Transverse colon (tissue), 4 donors: ENCODE results near the gene AP5S1. TPM values are rescaled to one million over a fixed set of nuclear protein-coding genes. Genes with fewer than 3 reads are reported as not detected.

Source experiments
- DNase-seq: peaks from one replicate; pipeline ENCODE4 v3.0.0-alpha.2; 2019
- H3K27ac ChIP-seq, 4 donors: fragments of 200-600 bp; sonication (generic); 2 replicates each; pipeline ENCODE4 v1.5.1; 2016 to 2018; ENCODE audit warnings: inconsistent platforms in 4 of 4
- H3K27me3 ChIP-seq: fragments of 200-600 bp; sonication (generic); 2 replicates; pipeline ENCODE4 v1.5.1; 2017; ENCODE audit warnings: inconsistent platforms
- H3K36me3 ChIP-seq, 4 donors: fragments of 200-600 bp; sonication (generic); 2 replicates each; pipeline ENCODE4 v1.5.1; 2017 to 2019; ENCODE audit warnings: inconsistent platforms in 4 of 4
- H3K4me1 ChIP-seq, 4 donors: fragments of 200-600 bp; sonication (generic); 2 replicates each; pipeline ENCODE4 v1.5.1; 2017 to 2020; ENCODE audit warnings: inconsistent platforms in 4 of 4
- H3K4me3 ChIP-seq, 4 donors: fragments of 200-600 bp; sonication (generic); 1 replicate in 1 of 4; 2 replicates in 3 of 4; pipeline versions ENCODE4 v1.5.1 to v1.6.1; 2017 to 2019; ENCODE audit warnings: inconsistent platforms in 4 of 4
- H3K9me3 ChIP-seq, 2 donors: fragments of 200-600 bp; sonication (generic); 2 replicates each; pipeline ENCODE4 v1.5.1; 2017 to 2019; ENCODE audit warnings: inconsistent platforms in 2 of 2
- EP300 ChIP-seq: sonication (generic); formaldehyde crosslinking; IDR thresholded peaks from one replicate; pipeline ENCODE4 v1.6.1; 2017; ENCODE audit warnings: antibody characterized with exemption, low read depth
- POLR2A ChIP-seq: fragments of 450-650 bp; IDR thresholded peaks from one replicate; pipeline ENCODE4 v1.6.1; 2016; ENCODE audit warnings: antibody characterized with exemption, mild to moderate bottlenecking, moderate library complexity
- POLR2AphosphoS5 ChIP-seq, 3 donors: sonication (generic); formaldehyde crosslinking; IDR thresholded peaks; one replicate each; pipeline ENCODE4 v1.6.1; 2016; ENCODE audit warnings: antibody characterized with exemption in 3 of 3
- WGBS, 2 donors: methylation state at CpG; one replicate each; pipeline ENCODE4 v1.1.5; 2018; ENCODE audit warnings: low coverage in 1 of 2; 5-methylcytosine and 5-hydroxymethylcytosine counted together
- in situ Hi-C, 4 donors: fragments of 200-750 bp; cut with MboI; loops; one replicate each; pipeline versions ENCODE4 v1.15.0 to v1.15.1; 2017; ENCODE audit warnings: low sequenced_read_pairs in 3 of 4, low pct_ligation_motif_present in 1 of 4, low pct_unique_long_range_greater_than_20kb in 1 of 4
- intact Hi-C: fragments of 100-400 bp; cut with DNase I; formaldehyde crosslinking; loops from one replicate; pipeline ENCODE4 v1.15.1; 2023; ENCODE audit warnings: low total_unique reads
- total RNA-seq, 4 donors: library from RNA; depleted of rRNA; stranded (reverse); fragments of >200 nt; gene quantifications; one replicate each; pipeline ENCODE4 v1.1.0, GENCODE V29; 2016
- TF ChIP-seq, protein P1 (sequence below), 5 experiments: fragments of 200-600 bp in 3 of 5; fragments of 450-650 bp in 2 of 5; sonication (generic) in 3 of 5; IDR thresholded peaks; 1 replicate in 2 of 5; 2 replicates in 3 of 5; pipeline ENCODE4 v1.5.1; 2016 to 2017; ENCODE audit warnings: antibody characterized with exemption in 5 of 5, inconsistent platforms in 3 of 5, mild to moderate bottlenecking in 2 of 5, moderate library complexity in 1 of 5

AP5S1 gene
- total RNA-seq, 4 donors from 2014 or later, result 9.1 to 38.5 (median 17.0) TPM

GRCh38 chr20:3803289-3803688 is 17.1 kb upstream of the AP5S1 start:
- intact Hi-C loops (no loop called here), in situ Hi-C loops (no loop called here)
- DNase-seq, result no peak
- 96% methylated on average over 13 of the region's 14 CpGs; no CpG with 5 or more reads in 1 of the 2 donors for WGBS, 2 donors
- peaks cover 0 to 12% (median 0%) of the 10 kb centered on the region in 4 donors for H3K36me3 ChIP-seq
- no peak overlapping the region for H3K4me3 ChIP-seq
- H3K9me3 ChIP-seq, result no peaks in the 10 kb centered on the region
- no peak for TF ChIP-seq EP300
- TF ChIP-seq POLR2AphosphoS5 (IDR thresholded peaks at IDR 0.05), result no peak
- TF ChIP-seq, protein P1, sequence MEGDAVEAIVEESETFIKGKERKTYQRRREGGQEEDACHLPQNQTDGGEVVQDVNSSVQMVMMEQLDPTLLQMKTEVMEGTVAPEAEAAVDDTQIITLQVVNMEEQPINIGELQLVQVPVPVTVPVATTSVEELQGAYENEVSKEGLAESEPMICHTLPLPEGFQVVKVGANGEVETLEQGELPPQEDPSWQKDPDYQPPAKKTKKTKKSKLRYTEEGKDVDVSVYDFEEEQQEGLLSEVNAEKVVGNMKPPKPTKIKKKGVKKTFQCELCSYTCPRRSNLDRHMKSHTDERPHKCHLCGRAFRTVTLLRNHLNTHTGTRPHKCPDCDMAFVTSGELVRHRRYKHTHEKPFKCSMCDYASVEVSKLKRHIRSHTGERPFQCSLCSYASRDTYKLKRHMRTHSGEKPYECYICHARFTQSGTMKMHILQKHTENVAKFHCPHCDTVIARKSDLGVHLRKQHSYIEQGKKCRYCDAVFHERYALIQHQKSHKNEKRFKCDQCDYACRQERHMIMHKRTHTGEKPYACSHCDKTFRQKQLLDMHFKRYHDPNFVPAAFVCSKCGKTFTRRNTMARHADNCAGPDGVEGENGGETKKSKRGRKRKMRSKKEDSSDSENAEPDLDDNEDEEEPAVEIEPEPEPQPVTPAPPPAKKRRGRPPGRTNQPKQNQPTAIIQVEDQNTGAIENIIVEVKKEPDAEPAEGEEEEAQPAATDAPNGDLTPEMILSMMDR (IDR thresholded peaks at IDR 0.05), result no peak
- TF ChIP-seq POLR2A, result no peak
- no peak overlapping the region for H3K27ac ChIP-seq
- no peaks in the 10 kb centered on the region for H3K27me3 ChIP-seq
- peaks cover 28 to 58% (median 47%) of the 10 kb centered on the region in 4 donors for H3K4me1 ChIP-seq

GRCh38 chr20:3803854-3804253 is 16.5 kb upstream of the AP5S1 start:
- Histone ChIP-seq H3K27me3 (no peaks in the 10 kb centered on the region), H3K4me1 (peaks cover 30 to 58% (median 47%) of the 10 kb centered on the region in 4 donors), H3K36me3 (peaks cover 0 to 12% (median 0%) of the 10 kb centered on the region in 4 donors), H3K27ac (no peak overlapping the region), H3K4me3 (no peak overlapping the region), H3K9me3 (no peaks in the 10 kb centered on the region)
- in situ Hi-C loops (no loop called here), intact Hi-C loops (no loop called here)
- TF ChIP-seq, protein P1 (IDR thresholded peaks at IDR 0.05), result no peak
- TF ChIP-seq POLR2AphosphoS5 (IDR thresholded peaks at IDR 0.05) (no peak), POLR2A (no peak), EP300 (no peak)
- DNase-seq, result no peak
- 50 to 94% methylated on average over 1 to 6 of the region's 6 CpGs for WGBS, 2 donors

DNA sequence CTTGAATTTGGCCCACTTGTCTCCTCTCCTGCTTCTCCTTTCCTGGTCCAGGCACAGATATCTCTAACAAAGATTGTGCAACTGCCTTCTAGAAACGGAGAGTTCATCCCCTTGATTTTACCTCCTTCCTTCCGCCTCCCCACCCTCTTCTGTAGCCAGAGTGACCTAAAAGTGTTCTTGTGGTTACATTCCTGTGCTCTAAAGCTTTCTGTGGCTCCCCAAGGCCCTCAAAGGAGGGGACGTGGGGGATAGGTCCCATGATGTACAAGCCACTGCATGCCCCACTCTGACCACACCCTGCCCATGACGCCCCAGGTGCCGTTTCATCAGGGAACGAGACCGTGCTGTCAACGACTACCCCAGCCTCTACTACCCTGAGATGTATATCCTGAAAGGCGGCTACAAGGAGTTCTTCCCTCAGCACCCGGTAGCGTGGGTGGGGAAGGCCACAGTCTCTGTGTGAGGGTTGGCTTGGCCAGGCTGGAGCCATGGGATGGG is 16.0 kb upstream of the AP5S1 start:
- no peaks in the 10 kb centered on the region for H3K9me3 ChIP-seq
- no peak for TF ChIP-seq POLR2AphosphoS5 (IDR thresholded peaks at IDR 0.05)
- TF ChIP-seq, protein P1 (IDR thresholded peaks at IDR 0.05), result no peak
- TF ChIP-seq EP300, result no peak
- TF ChIP-seq POLR2A, result no peak
- H3K27me3 ChIP-seq, result no peaks in the 10 kb centered on the region
- H3K27ac ChIP-seq, result peak overlapping the region; percentile 96 to 97 (median 96)
- no peak overlapping the region for H3K4me3 ChIP-seq
- no peak for DNase-seq
- in situ Hi-C loops (no loop called here), intact Hi-C loops (no loop called here)
- 70 to 83% methylated on average over 2 to 11 of the region's 11 CpGs for WGBS, 2 donors
- H3K36me3 ChIP-seq, result peaks cover 0 to 12% (median 0%) of the 10 kb centered on the region in 4 donors
- peaks cover 27 to 56% (median 44%) of the 10 kb centered on the region in 4 donors for H3K4me1 ChIP-seq

DNA sequence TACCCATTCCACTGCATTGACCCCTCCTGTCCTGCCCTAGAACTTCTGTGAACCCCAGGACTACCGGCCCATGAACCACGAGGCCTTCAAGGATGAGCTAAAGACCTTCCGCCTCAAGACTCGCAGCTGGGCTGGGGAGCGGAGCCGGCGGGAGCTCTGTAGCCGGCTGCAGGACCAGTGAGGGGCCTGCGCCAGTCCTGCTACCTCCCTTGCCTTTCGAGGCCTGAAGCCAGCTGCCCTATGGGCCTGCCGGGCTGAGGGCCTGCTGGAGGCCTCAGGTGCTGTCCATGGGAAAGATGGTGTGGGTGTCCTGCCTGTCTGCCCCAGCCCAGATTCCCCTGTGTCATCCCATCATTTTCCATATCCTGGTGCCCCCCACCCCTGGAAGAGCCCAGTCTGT is 15.6 kb upstream of the AP5S1 start:
- DNase-seq, result no peak
- Histone ChIP-seq H3K27ac (peak overlapping the region; percentile 96 to 97 (median 96)), H3K27me3 (no peaks in the 10 kb centered on the region), H3K4me1 (peaks cover 26 to 54% (median 43%) of the 10 kb centered on the region in 4 donors), H3K9me3 (no peaks in the 10 kb centered on the region), H3K4me3 (no peak overlapping the region), H3K36me3 (peaks cover 0 to 12% (median 0%) of the 10 kb centered on the region in 4 donors)
- TF ChIP-seq, protein P1 (IDR thresholded peaks at IDR 0.05), result no peak
- TF ChIP-seq POLR2A, result no peak
- no peak for TF ChIP-seq POLR2AphosphoS5 (IDR thresholded peaks at IDR 0.05)
- no peak for TF ChIP-seq EP300
- intact Hi-C loops, result no loop called here
- 92% methylated on average over 5 of the region's 11 CpGs; no CpG with 5 or more reads in 1 of the 2 donors for WGBS, 2 donors
- in situ Hi-C loops, result no loop called here
